ENCODE results near the gene CXCR6.

- TF ChIP-seq CTCF (IDR thresholded peaks at IDR 0.05): no peak
- no peak for TF ChIP-seq POLR2A (IDR thresholded peaks at IDR 0.05)
Measured at GRCh38 chr3:45910892-45911291, 32.4 kb upstream of the CXCR6 start.

Data from Peyer's patch (tissue), 4 donors.